Activated CD4-positive, alpha-beta T cell treated with anti-CD3 and anti-CD28 coated beads for 1 hour (primary cell): ENCODE results near the gene LMTK3.
A peak's percentile ranks its signal among the peaks of the same experiment; 100 is the strongest.
"Not testable (repeated sequence)": the region's sequence is repeated elsewhere in the genome, so short reads cannot be mapped to it uniquely, and the experiment has no call there.

Experiments used
- DNase-seq: peaks from one replicate; pipeline ENCODE4 v3.0.0-alpha.2; 2020

Gene LMTK3

DNA sequence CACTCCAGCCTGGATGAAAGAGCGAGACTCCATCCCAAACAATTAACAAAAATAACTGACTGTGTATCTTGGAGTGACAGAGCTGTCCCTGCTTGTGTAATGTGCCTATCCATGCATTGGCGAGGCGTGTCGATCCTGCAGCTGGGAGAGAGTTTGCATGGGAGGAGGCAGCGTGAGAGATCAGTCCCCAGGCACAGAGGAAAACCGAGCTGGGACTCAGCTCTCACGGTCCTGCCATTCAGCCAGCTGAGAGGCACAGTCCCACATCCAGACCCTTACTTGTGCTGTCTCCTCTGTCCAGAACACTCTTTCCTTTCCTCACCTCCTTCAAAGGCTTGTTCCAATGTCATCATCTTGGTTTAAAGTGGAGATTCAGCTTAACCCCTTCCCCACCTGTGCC, 28.5 kb upstream of the LMTK3 start:
- no peak for DNase-seq

DNA sequence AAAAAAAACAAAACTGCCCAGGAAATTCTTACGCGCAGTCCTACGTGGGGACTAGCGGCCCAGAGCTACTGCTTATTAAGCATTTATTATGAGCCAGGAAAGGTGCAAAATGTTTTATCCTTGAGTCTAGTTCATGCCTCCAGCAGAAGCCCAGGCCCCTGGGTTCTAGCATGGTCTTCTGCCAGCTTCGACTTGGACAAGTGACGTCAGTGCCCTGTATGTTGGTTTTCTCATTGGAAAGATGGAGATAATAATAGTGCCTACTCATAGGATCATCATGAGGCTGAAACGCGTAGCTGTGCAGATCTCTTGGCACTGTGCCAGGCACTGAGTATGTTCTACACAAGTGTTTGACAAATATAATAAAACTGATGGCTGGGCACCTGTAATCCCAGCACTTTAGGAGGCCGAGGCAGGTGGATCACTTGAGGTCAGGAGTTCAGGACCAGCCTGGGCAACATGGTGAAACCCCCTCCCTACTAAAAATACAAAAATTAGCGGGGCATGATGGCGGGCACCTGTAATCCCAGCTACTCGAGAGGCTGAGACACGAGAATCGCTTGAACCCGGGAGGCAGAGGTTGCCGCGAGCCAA, 28.0 kb upstream of the LMTK3 start:
- no peak for DNase-seq

DNA sequence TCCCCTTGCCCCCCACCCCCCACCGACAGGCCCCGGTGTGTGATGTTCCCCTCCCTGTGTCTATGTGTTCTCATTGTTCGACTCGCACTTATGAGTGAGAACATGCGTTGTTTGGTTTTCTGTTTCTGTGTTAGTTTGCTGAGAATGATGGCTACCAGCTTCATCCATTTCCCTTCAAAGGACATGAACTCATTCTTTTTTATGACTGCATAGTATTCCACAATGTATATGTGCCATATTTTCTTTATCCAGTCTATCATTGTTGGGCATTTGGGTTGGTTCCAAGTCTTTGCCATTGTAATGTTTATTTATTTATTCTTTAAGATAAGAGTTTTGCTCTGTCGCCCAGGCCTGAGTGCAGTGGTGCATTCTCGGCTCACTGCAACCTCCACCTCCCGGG, 26.4 kb upstream of the LMTK3 start:
- DNase-seq, result not testable (repeated sequence)

DNA sequence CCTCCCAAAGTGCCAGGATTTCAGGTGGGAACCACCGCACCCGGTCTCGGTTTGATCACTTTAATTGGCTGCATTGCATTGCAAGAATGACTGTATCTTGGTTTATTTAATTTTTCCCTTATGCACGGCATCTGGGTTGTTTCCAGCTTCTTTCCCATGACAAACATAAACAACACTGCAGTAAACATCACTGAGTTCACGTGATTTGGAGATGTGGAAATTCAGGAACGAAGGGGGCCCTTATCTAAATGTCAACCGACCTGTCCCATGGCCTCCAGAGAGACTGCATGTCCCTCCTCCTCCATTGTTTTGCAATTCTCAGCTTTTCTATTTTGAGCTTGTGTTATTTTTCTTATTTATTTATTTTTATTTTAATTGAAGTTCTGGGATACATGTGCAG, 25.9 kb upstream of the LMTK3 start:
- no peak for DNase-seq

DNA sequence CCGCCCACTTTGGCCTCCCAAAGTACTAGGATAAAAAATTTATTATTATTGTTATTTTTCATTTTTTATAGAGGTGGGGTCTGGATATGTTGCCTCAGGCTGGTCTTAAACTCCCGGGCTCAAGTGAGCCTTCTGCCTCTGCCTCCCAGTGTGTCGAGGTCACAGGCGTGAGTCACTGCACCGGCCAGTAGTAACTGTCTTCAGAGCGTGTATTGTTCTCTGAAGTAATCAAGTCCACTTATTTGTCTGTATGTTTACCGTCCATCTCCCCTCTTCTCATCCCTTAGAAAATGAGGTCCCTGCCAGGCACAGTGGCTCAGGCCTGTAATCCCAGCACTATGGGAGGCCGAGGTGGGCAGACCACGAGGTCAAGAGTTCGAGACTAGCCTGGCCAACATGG, 22.1 kb upstream of the LMTK3 start:
- DNase-seq, result no peak

DNA sequence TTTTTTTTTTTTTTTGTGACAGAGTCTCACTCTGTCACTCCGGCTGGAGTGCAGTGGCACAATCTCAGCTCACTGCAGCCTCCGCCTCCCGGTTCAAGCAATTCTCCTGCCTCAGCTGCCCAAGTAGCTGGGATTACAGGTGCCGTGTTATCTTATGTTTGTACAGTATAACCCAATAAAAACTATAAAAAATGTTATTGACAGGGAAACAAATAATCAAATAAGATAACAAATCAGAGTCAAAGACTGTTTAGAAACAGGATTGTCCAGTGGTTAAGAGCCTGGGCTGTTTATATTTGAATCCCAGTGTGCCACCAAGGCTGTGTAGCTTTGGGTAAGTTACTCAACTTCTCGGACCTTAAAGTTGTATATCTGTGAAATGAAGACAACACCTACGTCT, 19.1 kb upstream of the LMTK3 start:
- DNase-seq, result no peak

DNA sequence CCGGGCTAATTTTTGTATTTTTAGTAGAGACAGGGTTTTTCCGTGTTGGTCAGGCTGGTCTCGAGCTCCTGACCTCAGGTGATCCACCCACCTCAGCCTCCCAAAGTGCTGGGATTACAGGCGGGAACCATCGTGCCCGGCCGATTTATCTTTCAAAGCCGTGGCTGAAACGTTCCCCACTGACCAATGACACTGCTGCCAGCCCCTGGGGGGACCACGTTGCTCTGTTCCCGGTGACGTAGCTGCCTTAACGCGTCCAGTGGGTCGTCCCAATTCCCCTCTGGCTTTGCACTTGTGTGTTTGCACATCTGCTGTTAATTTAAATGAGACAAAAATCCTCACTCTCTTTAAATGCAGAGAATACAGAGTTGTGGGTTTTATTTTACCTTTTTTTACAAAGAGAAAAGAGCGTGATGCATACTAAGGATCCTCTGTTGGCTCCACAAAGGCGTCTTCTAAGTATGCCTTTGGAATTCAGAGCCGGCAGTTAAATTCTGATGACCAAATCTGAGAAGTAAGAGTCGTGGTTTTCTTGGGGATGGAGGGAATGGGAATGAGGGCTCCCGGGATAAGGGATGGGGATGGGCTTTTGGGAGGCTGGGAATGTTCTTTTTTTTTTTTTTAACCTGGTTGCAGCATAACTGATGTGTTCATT, 18.6 kb upstream of the LMTK3 start:
- DNase-seq, result no peak

DNA sequence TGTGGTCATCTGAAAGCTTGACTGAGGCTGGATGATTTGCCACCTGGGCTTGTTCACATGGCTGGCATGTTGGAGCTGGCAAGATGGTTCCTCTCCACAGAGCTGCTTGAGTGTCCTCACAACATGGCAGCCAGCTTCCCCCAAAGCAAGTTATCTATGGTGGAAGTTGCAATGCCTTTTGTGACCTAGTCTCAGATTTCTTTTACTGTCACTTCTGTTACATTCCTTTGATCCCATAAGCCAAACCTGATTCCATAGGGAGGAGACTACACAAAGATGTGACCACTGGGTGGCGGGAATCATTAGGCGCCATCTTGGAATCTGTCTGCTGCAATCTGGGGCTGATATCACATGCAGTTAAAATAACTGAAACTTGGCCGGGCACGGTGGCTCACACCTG, 17.5 kb upstream of the LMTK3 start:
- no peak for DNase-seq

DNA sequence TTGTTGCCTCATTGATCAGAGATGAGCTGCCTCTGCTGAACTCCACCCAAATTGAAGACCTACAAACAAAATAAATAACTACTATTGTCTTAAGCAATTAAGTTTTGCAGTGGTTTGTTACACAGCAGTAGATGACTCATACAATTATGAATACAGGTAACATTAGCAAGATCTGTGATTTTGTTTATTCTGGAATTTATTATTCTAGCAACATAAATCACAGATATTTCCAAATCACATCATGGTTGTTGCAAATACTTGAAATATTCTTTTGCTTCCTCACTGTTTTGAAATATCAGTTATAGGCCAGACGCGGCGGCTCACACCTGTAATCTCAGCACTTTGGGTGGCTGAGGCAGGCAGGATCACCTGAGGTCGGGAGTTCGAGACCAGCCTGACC, 13.1 kb upstream of the LMTK3 start:
- no peak for DNase-seq

DNA sequence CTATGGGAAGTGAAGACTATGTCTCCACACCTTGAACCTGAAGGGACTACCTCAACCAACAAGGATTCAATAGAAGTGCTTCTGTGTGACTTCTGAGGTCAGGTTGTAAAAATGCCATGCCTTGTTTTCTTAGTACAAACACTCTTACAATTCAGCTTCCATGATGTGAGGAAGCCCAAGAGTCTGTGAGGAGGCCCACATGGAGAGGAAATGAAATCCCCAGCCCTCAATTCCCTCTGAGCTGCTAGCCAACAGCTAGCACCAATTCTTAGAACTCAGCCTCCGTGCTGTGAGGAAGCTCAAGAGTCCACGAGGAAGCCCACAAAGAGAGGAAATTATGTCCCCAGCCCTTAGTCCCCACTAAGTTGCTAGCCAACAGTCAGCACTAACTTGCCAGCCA, 12.6 kb upstream of the LMTK3 start:
- no peak for DNase-seq

DNA sequence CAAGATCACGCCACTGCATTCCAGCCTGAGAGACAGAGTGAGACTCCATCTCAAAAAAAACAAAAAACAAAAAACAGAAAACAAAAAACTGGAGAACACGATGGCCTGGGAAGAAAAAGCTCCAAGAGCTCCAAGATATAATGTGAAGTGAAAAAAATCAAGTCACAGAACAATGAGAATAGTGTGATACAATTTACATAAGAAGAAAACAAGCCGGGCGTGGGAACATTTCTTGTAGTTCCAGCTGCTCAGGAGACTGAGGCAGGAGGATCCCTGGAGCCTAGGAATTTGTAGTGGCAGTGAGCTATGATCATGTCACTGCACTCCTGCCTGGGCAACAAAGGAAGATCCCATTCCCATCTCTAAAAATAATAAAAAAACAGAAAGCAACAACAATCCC, 8.5 kb upstream of the LMTK3 start:
- no peak for DNase-seq

DNA sequence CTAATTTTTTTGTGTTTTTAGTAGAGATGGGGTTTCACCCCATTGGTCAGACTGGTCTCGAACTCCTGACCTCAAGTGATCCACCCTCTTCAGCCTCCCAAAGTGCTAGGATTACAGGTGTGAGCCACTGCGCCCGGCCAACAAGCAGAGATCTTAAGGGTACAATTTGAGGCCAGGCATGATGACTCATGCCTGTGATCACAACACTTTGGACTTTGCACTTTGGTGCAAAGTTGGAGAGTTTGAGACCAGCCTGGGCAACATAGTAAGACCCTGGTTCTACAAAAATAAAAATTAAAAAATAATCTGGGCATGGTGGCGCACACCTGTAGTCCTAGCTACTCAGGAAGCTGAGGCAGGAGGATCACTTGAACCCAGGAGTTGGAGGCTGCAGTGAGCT, 7.8 kb upstream of the LMTK3 start:
- DNase-seq, result not testable (repeated sequence)

DNA sequence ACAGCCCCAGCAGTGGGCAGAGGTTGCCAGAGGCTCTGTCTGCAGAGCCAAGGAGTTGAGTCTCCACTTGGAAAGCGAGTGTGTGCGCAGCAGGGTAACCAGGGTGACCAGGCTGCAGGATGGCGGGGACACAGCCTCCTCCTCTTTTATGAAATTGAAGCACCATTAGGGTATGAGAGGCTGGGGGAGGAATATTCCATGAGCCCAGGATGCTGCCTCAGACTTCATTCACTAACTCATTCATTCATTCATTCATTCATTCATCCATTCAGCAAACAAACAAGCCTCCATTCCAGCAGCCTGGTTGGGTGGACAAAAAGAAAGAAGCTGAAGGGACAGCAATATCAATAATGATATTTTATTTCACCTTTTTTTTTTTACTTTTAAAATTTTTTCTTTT, 6.6 kb upstream of the LMTK3 start:
- no peak for DNase-seq

DNA sequence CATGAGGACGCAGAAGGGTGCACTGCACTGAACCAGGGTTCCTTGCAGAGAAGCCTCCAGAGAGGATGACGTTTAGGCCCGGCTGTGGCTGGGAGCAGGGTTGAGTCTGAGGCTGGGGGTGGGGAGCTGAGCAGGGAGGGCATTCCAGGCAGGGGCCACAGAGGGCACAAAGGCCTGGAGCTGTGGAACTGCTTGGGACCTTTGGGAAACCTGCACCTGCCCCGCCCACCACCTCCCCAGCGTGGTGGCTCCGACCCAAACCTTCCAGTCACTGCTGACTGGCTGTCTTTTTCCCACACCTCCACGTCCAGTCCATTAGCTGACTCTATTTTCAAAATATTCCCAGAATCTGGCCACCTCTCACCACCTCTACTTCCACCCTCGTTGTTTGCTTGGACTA, 4.9 kb upstream of the LMTK3 start:
- no peak for DNase-seq

DNA sequence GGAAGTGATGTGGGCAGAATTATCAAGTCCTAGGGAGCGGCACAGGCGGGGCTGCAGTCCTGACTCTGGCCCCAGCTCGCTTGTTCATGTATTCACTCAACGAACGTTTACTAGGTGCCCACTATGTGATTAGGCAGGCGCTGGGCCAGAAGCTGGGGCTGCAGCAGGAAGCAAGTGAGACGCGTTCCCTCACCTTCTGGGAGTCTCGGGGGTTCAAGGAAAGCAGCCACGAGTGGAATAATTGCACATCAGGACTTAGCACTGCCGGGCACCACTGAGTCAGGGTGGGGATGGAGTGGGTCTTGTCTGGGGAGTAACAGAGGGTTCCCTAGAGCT, 2.5 kb upstream of the LMTK3 start:
- no peak for DNase-seq

DNA sequence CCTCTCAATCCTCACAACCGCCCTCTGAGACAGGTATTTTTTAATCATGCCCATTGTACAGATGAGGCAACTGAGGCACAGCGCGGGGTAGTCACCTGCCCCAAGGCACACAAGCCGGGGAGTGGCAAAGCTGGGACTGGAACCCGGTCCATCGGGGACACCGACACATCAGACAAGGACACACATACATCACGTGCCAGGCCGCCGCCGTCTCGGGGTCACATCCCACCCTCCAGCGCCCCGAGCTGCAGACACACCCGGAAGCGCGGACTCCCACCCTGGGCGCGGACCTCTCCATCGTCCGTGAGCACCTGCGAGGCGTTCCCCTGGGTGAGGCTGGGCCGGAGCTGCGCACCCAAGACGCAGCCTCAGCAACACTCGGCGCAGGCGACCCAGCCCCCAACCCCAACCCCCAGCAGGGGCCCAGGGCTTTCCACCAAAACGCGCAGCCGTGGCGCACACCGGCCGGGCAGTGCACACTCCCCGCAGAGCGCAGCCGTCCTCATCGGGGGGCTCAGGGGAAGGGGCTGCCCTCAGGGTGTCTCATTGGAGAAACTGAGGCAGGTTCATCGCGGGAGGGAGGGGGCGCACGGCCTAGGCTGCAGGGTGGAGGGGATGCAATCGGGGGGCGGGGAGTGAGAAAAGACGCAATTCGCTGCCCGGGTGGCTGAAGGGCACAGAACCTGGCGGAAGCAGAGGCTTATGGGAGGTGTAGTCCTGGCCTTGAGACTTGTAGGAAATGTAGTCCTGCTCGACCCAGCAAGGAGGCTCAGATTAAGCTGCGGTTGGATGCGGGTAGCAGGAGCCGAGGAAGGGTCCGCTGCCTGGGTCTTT, 1.9 kb upstream of the LMTK3 start:
- peak; percentile 60 for DNase-seq

DNA sequence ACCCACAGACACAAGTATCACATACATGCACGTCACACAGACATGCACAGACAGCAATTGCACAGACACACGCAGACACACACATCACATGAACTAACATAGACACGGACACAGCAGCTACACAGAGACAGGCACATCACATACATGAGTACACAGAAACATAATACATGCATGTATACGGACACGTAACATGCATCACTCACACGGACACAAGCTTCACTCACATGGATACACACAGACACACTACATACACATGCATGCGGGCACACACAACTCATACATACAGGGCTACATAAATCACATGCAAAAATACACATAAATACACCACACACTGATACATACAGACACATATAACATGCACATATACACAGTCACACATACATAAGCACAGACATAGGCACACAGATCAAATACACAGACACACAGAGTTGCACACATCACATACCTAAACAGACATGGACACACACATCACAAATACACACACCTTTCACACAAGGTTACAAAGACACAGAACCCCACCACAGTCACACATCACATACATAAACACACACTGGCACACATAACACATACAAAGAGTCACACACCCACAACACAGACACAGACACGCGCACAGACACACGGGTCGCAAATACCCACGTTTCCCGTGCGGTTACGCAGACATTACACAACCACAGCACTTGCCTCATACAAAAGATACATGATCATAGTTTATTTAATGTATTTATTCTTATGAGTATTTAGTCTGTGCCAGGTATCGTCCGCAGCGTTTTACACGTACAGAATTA, 1.1 kb upstream of the LMTK3 start:
- no peak for DNase-seq

DNA sequence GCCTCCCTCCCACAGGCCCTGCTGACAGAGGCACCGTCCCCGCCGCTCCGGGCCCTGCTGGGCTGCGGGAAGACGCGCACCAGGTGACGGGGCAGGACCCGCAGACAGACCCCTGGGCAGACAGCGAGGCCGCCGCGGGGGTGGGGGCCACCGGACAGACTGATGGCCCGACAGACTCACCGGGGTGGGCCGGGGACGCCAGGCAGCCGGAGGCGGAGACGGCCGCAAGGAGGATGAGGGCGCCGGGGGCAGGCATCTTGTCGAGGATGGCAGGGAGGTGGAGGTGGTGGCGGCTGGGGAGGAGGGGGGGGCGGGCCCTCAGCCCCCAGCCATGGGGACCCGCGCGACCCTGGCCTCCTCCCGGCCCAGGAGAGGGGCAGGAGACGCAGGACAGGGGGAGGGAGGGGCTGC, 309 bp downstream of the LMTK3 start:
- DNase-seq, result no peak

DNA sequence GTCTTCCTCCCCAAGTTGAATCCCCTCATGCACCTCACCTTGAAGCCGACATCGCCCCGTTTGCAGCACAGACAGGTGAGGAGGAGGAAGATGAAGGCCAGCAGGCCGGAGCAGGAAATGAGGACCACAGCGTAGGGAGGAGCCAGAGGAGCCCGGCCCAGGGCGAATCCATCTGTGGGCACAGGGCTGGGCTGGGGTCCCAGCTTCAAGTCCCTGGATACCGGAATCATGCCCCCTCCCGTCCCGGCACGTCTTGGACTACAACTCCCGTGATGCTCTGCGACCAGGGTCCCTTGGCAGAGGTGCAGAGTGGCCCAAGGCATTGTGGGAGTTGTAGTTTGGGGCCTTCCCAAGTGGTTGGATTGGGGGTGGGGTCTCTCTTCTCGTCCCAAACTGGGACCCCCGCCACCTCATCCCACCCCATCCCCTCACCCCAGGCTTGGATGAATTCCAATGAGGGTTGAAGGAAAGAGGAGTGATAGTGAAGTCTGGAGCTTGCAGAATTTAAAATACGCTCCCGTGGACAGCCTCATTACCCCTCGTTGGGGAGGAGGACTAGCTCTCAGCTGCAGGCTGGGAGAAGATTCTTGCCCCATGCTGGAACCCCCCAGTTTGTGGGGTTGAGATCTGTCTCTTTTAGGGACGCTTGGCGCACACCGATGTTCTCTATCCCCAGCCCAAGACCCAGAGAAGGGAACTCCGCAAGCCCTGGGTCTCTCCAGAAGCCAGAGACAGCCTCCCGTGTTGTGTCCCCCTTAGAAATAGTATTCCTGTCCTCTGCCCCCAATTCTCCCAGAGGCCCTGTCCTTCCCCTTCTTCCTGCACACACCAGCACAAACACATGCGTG, 990 bp downstream of the LMTK3 start:
- DNase-seq, result peak; percentile 69

DNA sequence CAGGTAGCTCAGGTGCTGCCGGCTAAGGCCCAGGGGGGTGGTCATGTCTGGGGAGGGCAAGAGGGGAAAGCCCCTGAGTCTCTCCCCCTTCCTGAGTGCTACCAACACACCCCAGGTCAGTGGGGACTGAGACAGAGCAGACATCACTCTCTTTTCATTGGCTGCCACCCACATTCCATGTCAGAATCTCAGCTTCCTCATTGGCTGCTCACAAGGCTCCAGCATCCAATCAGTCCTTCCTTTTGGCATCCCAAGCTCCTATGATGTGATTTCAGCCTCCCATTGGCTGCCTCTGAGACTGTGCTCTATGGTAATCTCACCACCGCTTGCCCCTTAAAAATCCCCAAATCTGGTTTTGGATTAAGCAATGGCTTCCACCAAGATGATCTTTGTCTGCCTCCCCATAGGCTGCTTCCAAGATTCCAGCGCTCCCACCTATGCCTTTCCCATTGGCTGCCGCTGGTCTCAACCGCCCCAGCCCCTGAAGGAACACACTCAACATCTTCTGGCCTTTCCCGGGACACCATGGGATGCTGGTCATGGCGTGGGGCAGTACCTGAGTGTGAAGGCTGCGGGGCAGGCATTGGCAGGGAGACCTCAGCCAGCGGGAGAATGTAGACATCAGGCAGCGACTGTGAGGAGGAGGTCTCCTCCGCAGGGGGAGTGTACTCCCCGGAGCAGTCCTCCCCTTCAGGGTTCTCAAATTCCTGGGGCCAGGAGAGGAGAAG, 2.0 kb downstream of the LMTK3 start:
- DNase-seq, result no peak

DNA sequence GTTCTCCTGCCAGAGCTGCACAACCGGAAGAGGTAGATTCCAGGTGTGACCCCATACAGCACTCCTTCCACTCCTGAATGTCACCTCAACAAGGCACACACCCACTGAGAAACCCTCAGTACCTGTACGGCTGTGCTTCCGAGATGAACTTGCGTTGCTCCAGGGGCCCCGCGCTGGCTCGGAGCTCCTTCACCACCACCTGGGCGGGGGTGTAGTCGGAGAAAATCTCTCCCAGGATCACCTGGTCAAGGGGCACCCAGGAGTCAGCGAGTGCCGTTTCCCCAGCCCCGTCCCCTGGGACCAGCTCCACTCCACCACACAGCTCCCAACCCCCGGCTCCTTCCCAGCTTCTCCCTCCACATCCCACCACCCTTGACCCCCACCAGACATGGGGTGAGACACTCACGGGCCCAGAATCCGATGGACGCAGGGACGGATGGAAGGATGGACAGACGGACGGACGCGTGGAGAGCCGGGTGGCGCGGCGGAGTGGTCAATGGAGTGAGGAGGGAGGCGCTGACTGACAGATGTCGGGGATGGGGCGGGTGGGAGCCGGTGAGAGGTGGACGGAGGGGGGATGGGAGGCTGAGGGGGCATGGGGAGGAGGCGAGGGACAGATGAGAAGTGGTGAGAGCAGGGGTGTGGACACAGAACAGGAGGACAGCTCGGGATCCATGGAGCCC, 2.8 kb downstream of the LMTK3 start:
- DNase-seq, result no peak
